ENCODE results near the gene RAD51AP1. TPM values are rescaled to one million over a fixed set of nuclear protein-coding genes. Genes with fewer than 3 reads are reported as not detected.

The RAD51AP1 gene
- total RNA-seq, 1 donor from 2014 or later, result 12.5 TPM

GRCh38 chr12:4566474-4566873, 27.8 kb downstream of the RAD51AP1 start:
- Mint-ChIP-seq H3K9me3 (ENCODE audit: unreplicated experiment) (no peaks in the 10 kb centered on the region), H3K36me3 (ENCODE audit: low read depth, unreplicated experiment) (no peaks in the 10 kb centered on the region), H3K4me1 (ENCODE audit: unreplicated experiment) (peaks cover 63% of the 10 kb centered on the region), H3K27me3 (ENCODE audit: unreplicated experiment) (no peaks in the 10 kb centered on the region), H3K4me3 (ENCODE audit: unreplicated experiment) (no peak overlapping the region), H3K27ac (ENCODE audit: unreplicated experiment) (no peak overlapping the region)
- DNase-seq (ENCODE audit: low spot score), result no peak
- no peak for TF ChIP-seq CTCF (IDR thresholded peaks at IDR 0.05; ENCODE audit: unreplicated experiment)

- no peaks in the 10 kb centered on the region for H3K27me3 Mint-ChIP-seq (ENCODE audit: unreplicated experiment)
- H3K9me3 Mint-ChIP-seq (ENCODE audit: unreplicated experiment), result no peaks in the 10 kb centered on the region
- TF ChIP-seq CTCF (IDR thresholded peaks at IDR 0.05; ENCODE audit: unreplicated experiment), result no peak
- H3K36me3 Mint-ChIP-seq (ENCODE audit: low read depth, unreplicated experiment), result no peaks in the 10 kb centered on the region
- no peak for DNase-seq (ENCODE audit: low spot score)
- peak overlapping the region; percentile 17 for H3K4me3 Mint-ChIP-seq (ENCODE audit: unreplicated experiment)
- H3K4me1 Mint-ChIP-seq (ENCODE audit: unreplicated experiment), result peaks cover 63% of the 10 kb centered on the region
- H3K27ac Mint-ChIP-seq (ENCODE audit: unreplicated experiment), result peak overlapping the region; percentile 79
Observed at GRCh38 chr12:4567073-4567881, 28.6 kb downstream of the RAD51AP1 start.

- peaks cover 71% of the 10 kb centered on the region for H3K4me1 Mint-ChIP-seq (ENCODE audit: unreplicated experiment)
- no peak for TF ChIP-seq CTCF (IDR thresholded peaks at IDR 0.05; ENCODE audit: unreplicated experiment)
- DNase-seq (ENCODE audit: low spot score), result no peak
- no peaks in the 10 kb centered on the region for H3K36me3 Mint-ChIP-seq (ENCODE audit: low read depth, unreplicated experiment)
- peaks cover 3% of the 10 kb centered on the region for H3K27me3 Mint-ChIP-seq (ENCODE audit: unreplicated experiment)
- no peak overlapping the region for H3K4me3 Mint-ChIP-seq (ENCODE audit: unreplicated experiment)
- H3K9me3 Mint-ChIP-seq (ENCODE audit: unreplicated experiment), result no peaks in the 10 kb centered on the region
- H3K27ac Mint-ChIP-seq (ENCODE audit: unreplicated experiment), result no peak overlapping the region
Observed at GRCh38 chr12:4569261-4569660, 30.6 kb downstream of the RAD51AP1 start.

- no peaks in the 10 kb centered on the region for H3K36me3 Mint-ChIP-seq (ENCODE audit: low read depth, unreplicated experiment)
- no peak for TF ChIP-seq CTCF (IDR thresholded peaks at IDR 0.05; ENCODE audit: unreplicated experiment)
- no peaks in the 10 kb centered on the region for H3K9me3 Mint-ChIP-seq (ENCODE audit: unreplicated experiment)
- H3K27me3 Mint-ChIP-seq (ENCODE audit: unreplicated experiment), result peaks cover 3% of the 10 kb centered on the region
- peak overlapping the region; percentile 53 for H3K4me3 Mint-ChIP-seq (ENCODE audit: unreplicated experiment)
- H3K27ac Mint-ChIP-seq (ENCODE audit: unreplicated experiment), result peak overlapping the region; percentile 99
- H3K4me1 Mint-ChIP-seq (ENCODE audit: unreplicated experiment), result peaks cover 69% of the 10 kb centered on the region
- DNase-seq (ENCODE audit: low spot score), result peak; percentile 44
Observed at GRCh38 chr12:4572680-4573079, 34.0 kb downstream of the RAD51AP1 start.
